Suprapubic skin (tissue), 4 donors: ENCODE results near the gene CLTCL1. TPM values are rescaled to one million over a fixed set of nuclear protein-coding genes. Genes with fewer than 3 reads are reported as not detected.

Experiments used
- DNase-seq, 2 donors: peaks; one replicate each; pipeline ENCODE4 v3.0.0-alpha.2; 2019; ENCODE audit warnings: low spot score in 2 of 2
- H3K27ac ChIP-seq: fragments of 200-600 bp; sonication (generic); one replicate; pipeline ENCODE4 v1.5.1; 2019
- H3K27me3 ChIP-seq: fragments of 200-600 bp; sonication (generic); one replicate; pipeline ENCODE4 v1.5.1; 2019
- H3K36me3 ChIP-seq: fragments of 200-600 bp; sonication (generic); one replicate; pipeline ENCODE4 v1.5.1; 2019
- H3K4me1 ChIP-seq: fragments of 200-600 bp; sonication (generic); one replicate; pipeline ENCODE4 v1.5.1; 2019
- H3K4me3 ChIP-seq: fragments of 200-600 bp; sonication (generic); one replicate; pipeline ENCODE4 v1.5.1; 2019; ENCODE audit warnings: mild to moderate bottlenecking
- H3K9me3 ChIP-seq: fragments of 200-600 bp; sonication (generic); one replicate; pipeline ENCODE4 v1.5.1; 2019
- EP300 ChIP-seq: sonication (generic); formaldehyde crosslinking; IDR thresholded peaks from one replicate; pipeline ENCODE4 v1.6.1; 2017; ENCODE audit warnings: antibody characterized with exemption
- POLR2A ChIP-seq, 2 donors: fragments of 450-650 bp; IDR thresholded peaks; one replicate each; pipeline ENCODE4 v1.6.1; 2017; ENCODE audit warnings: antibody characterized with exemption in 2 of 2, mild to moderate bottlenecking in 2 of 2, moderate library complexity in 2 of 2
- POLR2AphosphoS5 ChIP-seq, 3 donors: sonication (generic); formaldehyde crosslinking; IDR thresholded peaks; one replicate each; pipeline ENCODE4 v1.6.1; 2017; ENCODE audit warnings: antibody characterized with exemption in 3 of 3
- WGBS: methylation state at CpG from one replicate; pipeline ENCODE4 v1.1.5; 2018; 5-methylcytosine and 5-hydroxymethylcytosine counted together
- total RNA-seq, 4 donors: library from RNA; depleted of rRNA; stranded (reverse); fragments of >200 nt; gene quantifications; one replicate each; pipeline ENCODE4 v1.1.0, GENCODE V29; 2016
- TF ChIP-seq, protein P1 (sequence below), 2 donors: fragments of 200-600 bp in 1 of 2; fragments of 450-650 bp in 1 of 2; sonication (generic) in 1 of 2; IDR thresholded peaks; one replicate each; pipeline ENCODE4 v1.5.1; 2016 to 2019; ENCODE audit warnings: antibody characterized with exemption in 2 of 2, mild to moderate bottlenecking in 1 of 2, moderate library complexity in 1 of 2

Gene CLTCL1
- total RNA-seq, 4 donors from 2014 or later = 5.6 to 12.5 (median 9.4) TPM

- Histone ChIP-seq H3K4me1 (peaks cover 23% of the 10 kb centered on the region), H3K36me3 (peaks cover 6% of the 10 kb centered on the region), H3K4me3 (no peak overlapping the region), H3K9me3 (no peaks in the 10 kb centered on the region), H3K27ac (no peak overlapping the region), H3K27me3 (peaks cover 46% of the 10 kb centered on the region)
- TF ChIP-seq POLR2A (IDR thresholded peaks at IDR 0.05) = no peak
- TF ChIP-seq, protein P1, sequence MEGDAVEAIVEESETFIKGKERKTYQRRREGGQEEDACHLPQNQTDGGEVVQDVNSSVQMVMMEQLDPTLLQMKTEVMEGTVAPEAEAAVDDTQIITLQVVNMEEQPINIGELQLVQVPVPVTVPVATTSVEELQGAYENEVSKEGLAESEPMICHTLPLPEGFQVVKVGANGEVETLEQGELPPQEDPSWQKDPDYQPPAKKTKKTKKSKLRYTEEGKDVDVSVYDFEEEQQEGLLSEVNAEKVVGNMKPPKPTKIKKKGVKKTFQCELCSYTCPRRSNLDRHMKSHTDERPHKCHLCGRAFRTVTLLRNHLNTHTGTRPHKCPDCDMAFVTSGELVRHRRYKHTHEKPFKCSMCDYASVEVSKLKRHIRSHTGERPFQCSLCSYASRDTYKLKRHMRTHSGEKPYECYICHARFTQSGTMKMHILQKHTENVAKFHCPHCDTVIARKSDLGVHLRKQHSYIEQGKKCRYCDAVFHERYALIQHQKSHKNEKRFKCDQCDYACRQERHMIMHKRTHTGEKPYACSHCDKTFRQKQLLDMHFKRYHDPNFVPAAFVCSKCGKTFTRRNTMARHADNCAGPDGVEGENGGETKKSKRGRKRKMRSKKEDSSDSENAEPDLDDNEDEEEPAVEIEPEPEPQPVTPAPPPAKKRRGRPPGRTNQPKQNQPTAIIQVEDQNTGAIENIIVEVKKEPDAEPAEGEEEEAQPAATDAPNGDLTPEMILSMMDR (IDR thresholded peaks at IDR 0.05) = no peak
- no peak for TF ChIP-seq POLR2AphosphoS5 (IDR thresholded peaks at IDR 0.05)
- TF ChIP-seq EP300 = no peak
- no peak for DNase-seq
- WGBS = 48% methylated on average over 9 of the region's 9 CpGs
Measured at GRCh38 chr22:19147195-19147780, 144.2 kb downstream of the CLTCL1 start.

DNA sequence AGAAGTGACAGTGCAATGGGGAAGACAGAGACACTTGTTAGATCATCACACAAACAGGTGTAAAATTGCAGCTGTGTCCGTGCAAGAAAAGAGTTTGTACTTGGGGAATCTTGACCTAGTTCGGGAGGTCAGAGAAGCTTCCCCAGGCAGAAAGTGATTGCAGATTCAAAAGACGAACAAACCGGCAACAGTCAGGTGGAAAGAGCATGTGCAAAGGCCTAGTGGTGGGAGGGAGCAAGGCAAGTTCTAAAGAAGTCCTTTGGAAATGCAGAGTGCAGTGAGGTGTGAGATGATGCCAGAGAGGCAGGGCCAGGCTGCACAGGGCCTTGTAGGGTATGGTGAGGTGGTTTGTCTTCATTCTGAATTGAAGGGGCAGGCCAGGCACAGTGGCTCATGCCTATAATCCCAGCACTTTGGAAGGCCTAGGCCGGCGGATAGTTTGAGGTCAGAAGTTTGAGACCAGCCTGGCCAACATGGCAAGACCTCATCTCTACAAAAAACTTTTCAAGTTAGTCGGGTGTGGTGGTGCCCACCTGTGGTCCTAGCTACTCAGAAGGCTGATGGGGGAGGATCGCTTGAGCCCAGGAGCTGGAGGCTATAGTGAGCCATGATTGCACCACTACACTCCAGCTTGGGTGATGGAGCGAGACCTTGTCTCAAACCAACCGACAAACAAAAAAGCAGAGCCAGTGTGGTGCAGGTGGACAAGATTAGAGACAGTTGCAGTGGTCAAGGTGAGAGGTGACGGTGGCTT is 145.1 kb downstream of the CLTCL1 start:
- TF ChIP-seq, protein P1 (IDR thresholded peaks at IDR 0.05) = no peak
- TF ChIP-seq EP300 (no peak), POLR2AphosphoS5 (IDR thresholded peaks at IDR 0.05) (no peak), POLR2A (IDR thresholded peaks at IDR 0.05) (no peak)
- 78% methylated on average over 9 of the region's 11 CpGs for WGBS
- no peak for DNase-seq

GRCh38 chr22:19143967-19144400 is 147.5 kb downstream of the CLTCL1 start:
- H3K27ac ChIP-seq = peak overlapping the region; percentile 61
- H3K27me3 ChIP-seq = peaks cover 13% of the 10 kb centered on the region
- TF ChIP-seq POLR2AphosphoS5 (IDR thresholded peaks at IDR 0.05) (no peak), POLR2A (IDR thresholded peaks at IDR 0.05) (no peak), EP300 (no peak)
- TF ChIP-seq, protein P1 (IDR thresholded peaks at IDR 0.05) = no peak
- WGBS = 10% methylated on average over 17 of the region's 17 CpGs
- peaks cover 39% of the 10 kb centered on the region for H3K36me3 ChIP-seq
- H3K4me3 ChIP-seq = peak overlapping the region; percentile 65
- DNase-seq = no peak
- H3K9me3 ChIP-seq = no peaks in the 10 kb centered on the region
- H3K4me1 ChIP-seq = peaks cover 10% of the 10 kb centered on the region

More for the DNA sequence above, 145.1 kb downstream of the CLTCL1 start:
- Histone ChIP-seq H3K27ac (no peak overlapping the region), H3K9me3 (no peaks in the 10 kb centered on the region), H3K27me3 (peaks cover 37% of the 10 kb centered on the region), H3K4me1 (peaks cover 23% of the 10 kb centered on the region), H3K36me3 (peaks cover 15% of the 10 kb centered on the region), H3K4me3 (no peak overlapping the region)

DNA sequence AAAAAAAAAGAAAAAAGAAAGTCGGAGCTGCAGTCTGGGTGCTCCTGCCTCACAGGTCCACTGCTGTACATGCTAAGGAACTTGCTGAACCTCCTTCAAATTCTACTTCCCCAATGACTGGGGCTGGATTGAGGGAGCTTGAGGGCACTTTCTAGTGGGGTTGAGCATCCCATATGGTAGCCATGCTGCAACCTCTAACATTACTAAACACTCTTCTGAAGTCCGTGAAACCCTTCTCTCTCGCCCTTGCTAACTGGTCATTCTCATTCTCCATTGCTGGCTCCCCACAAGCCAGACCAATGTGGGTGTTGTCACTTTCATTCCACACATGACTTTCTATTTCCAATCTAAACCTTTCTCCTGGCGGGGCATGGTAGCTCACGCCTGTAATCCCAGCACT is 148.3 kb downstream of the CLTCL1 start:
- H3K36me3 ChIP-seq = peaks cover 47% of the 10 kb centered on the region
- 88% methylated on average over 5 of the region's 5 CpGs for WGBS
- no peak overlapping the region for H3K27ac ChIP-seq
- H3K4me1 ChIP-seq = peaks cover 9% of the 10 kb centered on the region
- H3K27me3 ChIP-seq = peaks cover 5% of the 10 kb centered on the region
- no peak overlapping the region for H3K4me3 ChIP-seq
- TF ChIP-seq, protein P1 (IDR thresholded peaks at IDR 0.05) = no peak
- TF ChIP-seq POLR2A (IDR thresholded peaks at IDR 0.05) = no peak
- no peak for TF ChIP-seq POLR2AphosphoS5 (IDR thresholded peaks at IDR 0.05)
- no peak for TF ChIP-seq EP300
- H3K9me3 ChIP-seq = no peaks in the 10 kb centered on the region
- DNase-seq = no peak

DNA sequence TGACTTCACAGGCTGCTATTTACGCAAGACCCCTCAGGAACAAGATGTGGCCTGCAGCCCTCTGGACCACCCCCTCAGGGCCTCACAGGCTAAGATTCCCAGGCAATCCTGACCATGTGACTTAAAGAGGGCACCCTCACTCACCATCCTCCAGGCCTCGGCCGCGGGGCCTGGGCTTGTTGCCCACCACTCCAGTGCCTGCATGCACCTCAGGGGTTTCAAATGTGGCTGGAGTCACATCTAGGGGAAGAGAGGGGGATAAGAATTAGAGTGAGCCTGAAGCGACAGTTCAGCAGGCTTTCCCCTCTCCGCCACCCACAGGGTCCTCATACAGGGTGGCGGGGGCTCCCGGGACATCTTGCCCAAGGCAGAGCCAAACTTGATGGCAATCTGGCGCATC is 149.1 kb downstream of the CLTCL1 start:
- 98% methylated on average over 8 of the region's 9 CpGs for WGBS
- Histone ChIP-seq H3K27me3 (no peaks in the 10 kb centered on the region), H3K27ac (no peak overlapping the region), H3K36me3 (peaks cover 55% of the 10 kb centered on the region), H3K4me1 (peaks cover 9% of the 10 kb centered on the region), H3K9me3 (no peaks in the 10 kb centered on the region), H3K4me3 (no peak overlapping the region)
- no peak for TF ChIP-seq POLR2AphosphoS5 (IDR thresholded peaks at IDR 0.05)
- TF ChIP-seq, protein P1 (IDR thresholded peaks at IDR 0.05) = no peak
- no peak for TF ChIP-seq POLR2A (IDR thresholded peaks at IDR 0.05)
- no peak for TF ChIP-seq EP300
- DNase-seq = no peak
